Vagina (tissue), 2 donors: ENCODE measurements around the gene CCDC92.

Source experiments
- POLR2A ChIP-seq, 2 donors: fragments of 450-650 bp; IDR thresholded peaks; one replicate each; pipeline ENCODE4 v1.6.1; 2017; ENCODE audit warnings: antibody characterized with exemption in 2 of 2, mild to moderate bottlenecking in 2 of 2, moderate library complexity in 2 of 2
- POLR2AphosphoS5 ChIP-seq, 2 donors: sonication (generic); formaldehyde crosslinking; IDR thresholded peaks; one replicate each; pipeline ENCODE4 v1.9.0; 2017; ENCODE audit warnings: antibody characterized with exemption in 2 of 2, mild to moderate bottlenecking in 2 of 2, low read depth in 1 of 2; ENCODE audit not compliant: insufficient read depth in 1 of 2
- TF ChIP-seq, protein P1 (sequence below), 3 experiments: fragments of 450-650 bp in 2 of 3; fragments of 200-600 bp in 1 of 3; sonication (generic) in 1 of 3; IDR thresholded peaks; one replicate each; pipeline ENCODE4 v1.5.1; 2017 to 2019; ENCODE audit warnings: antibody characterized with exemption in 3 of 3, mild to moderate bottlenecking in 2 of 3, moderate library complexity in 2 of 3

DNA sequence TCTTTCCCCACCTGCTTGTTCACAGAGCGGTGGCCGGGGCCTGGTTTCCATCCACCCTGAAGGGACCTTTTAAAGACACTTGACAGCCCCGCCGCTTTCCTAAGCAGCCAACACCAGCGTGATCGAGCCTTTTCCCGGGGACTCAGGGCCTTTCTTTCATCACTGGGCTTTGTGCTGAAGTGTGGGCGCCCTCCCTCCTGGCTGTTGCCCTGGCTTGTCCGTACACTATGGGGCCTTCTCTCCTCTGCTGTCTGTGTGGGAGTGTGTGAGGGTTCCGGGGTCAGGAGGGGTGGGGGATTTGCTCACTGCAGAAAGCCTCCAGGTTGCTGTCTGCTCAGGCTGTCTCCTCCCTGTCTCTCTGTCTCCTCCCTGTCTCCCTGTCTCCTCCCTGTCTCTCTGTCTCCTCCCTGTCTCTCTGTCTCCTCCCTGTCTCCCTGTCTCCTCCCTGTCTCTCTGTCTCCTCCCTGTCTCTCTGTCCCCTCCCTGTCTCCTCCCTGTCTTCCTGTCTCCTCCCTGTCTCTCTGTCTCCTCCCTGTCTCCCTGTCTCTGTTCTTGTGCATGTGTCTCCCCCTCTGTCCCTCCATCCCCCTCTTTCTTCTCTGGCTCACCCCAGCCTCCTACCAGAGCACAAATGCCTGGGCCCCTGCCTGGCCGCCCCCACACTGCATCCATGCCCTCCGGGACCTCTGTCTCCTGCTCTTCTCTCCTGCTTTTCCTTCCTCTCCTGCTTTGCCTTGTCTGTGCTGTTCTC lies 64.7 kb downstream of the CCDC92 start:
- TF ChIP-seq, protein P1, sequence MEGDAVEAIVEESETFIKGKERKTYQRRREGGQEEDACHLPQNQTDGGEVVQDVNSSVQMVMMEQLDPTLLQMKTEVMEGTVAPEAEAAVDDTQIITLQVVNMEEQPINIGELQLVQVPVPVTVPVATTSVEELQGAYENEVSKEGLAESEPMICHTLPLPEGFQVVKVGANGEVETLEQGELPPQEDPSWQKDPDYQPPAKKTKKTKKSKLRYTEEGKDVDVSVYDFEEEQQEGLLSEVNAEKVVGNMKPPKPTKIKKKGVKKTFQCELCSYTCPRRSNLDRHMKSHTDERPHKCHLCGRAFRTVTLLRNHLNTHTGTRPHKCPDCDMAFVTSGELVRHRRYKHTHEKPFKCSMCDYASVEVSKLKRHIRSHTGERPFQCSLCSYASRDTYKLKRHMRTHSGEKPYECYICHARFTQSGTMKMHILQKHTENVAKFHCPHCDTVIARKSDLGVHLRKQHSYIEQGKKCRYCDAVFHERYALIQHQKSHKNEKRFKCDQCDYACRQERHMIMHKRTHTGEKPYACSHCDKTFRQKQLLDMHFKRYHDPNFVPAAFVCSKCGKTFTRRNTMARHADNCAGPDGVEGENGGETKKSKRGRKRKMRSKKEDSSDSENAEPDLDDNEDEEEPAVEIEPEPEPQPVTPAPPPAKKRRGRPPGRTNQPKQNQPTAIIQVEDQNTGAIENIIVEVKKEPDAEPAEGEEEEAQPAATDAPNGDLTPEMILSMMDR (IDR thresholded peaks at IDR 0.05), result no peak
- TF ChIP-seq POLR2A (IDR thresholded peaks at IDR 0.05) (no peak), POLR2AphosphoS5 (IDR thresholded peaks at IDR 0.05; ENCODE audit: insufficient read depth in 1 of 2, low read depth in 1 of 2) (no peak)
